Measurements from ENCODE around the gene C3.

DNA sequence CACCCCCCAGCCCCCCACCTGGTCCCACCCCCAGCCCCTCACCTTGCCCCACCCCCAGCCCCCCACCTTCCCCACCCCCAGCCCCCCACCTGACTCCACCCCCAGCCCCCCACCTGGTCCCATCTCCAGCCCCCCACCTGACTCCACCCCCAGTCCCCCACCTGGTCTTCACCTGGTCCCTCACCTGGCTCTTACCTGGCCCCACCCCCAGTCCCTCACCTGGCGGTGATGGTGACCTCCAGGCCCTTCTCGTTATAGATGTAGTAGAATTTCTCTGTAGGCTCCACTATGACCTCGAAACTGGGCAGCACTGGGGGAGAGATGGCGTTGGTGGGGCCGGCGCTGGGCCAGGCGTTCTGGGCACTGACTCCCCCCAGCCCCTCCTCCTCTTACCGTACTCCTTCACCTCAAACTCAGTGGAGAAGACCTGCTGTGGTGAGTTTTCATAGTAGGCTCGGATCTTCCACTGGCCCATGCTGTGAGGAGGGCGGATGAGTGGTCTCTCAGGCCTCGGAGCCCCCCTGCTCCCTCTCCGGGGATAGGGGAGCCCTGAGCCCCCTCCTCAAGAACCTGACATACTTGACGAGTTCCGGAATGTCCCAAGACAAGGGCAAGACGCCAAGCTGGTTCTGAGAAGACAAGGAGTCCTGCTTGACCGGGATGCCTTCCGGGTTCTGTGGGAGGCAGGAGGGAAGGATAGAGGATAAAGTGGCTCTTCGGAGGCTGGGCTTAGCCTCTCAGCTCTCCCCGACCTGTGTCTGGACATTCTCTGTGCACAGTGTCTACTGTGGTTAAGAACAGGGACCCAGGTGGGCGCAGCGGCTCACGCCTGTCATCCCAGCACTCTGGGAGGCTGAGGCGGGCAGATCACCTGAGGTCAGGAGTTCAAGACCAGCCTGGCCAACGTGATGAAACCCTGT is 6.4 kb downstream of the C3 start:
- no peak for TF ChIP-seq CTCF (IDR thresholded peaks at IDR 0.05)
- TF ChIP-seq POLR2A (IDR thresholded peaks at IDR 0.05) = no peak

Data from Peyer's patch (tissue), 4 donors.